GM12892 (cell line): ENCODE measurements around the gene PROCA1.
A peak's percentile ranks its signal among the peaks of the same experiment; 100 is the strongest.
"Not testable (repeated sequence)": the region's sequence is repeated elsewhere in the genome, so short reads cannot be mapped to it uniquely, and the experiment has no call there.

Experiments used
- DNase-seq: peaks from one replicate; pipeline ENCODE4 v3.0.0; 2011; ENCODE audit not compliant: insufficient read length
- FAIRE-seq: peaks from 2 replicates; lab custom pipeline; 2011; peaks lifted over from hg19 to GRCh38; lab: Jason Lieb, UNC
- POLR2A ChIP-seq: IDR thresholded peaks from 2 replicates; pipeline ENCODE4 v1.6.1; 2011; ENCODE audit warnings: low read depth, low read length, control low read depth
- POLR2AphosphoS5 ChIP-seq: IDR thresholded peaks from 2 replicates; pipeline ENCODE4 v1.6.1; 2011; ENCODE audit warnings: low read depth, low read length, control low read depth
- TAF1 ChIP-seq: IDR thresholded peaks from 2 replicates; pipeline ENCODE4 v1.6.1; 2011; ENCODE audit warnings: low read depth, mild to moderate bottlenecking, control low read depth, low read length, borderline replicate concordance

Gene PROCA1

GRCh38 chr17:28728364-28729200, 16.9 kb upstream of the PROCA1 start, which contains the start of gene NEK8:
TSS of gene NEK8 (plus strand) at chr17:28728788. CDS start at chr17:28728814, 26 bp downstream.
- TF ChIP-seq TAF1 (peak; percentile 41; the same call in 1 of the 2 replicates), POLR2AphosphoS5 (peak; percentile 8; the same call in 1 of the 2 replicates), POLR2A (peak; percentile 62; the same call in 1 of the 2 replicates)
- DNase-seq (peak; percentile 80), FAIRE-seq (peak; percentile 95)

- no peak; the same call in 1 of the 2 replicates for TF ChIP-seq POLR2A
- no peak for TF ChIP-seq TAF1
- no peak for TF ChIP-seq POLR2AphosphoS5
- DNase-seq (peak; percentile 80), FAIRE-seq (peak; percentile 85)
Measured at GRCh38 chr17:28726627-28727491, 15.2 kb upstream of the PROCA1 start.

- no peak for FAIRE-seq
Measured at GRCh38 chr17:28726226-28726626, 14.5 kb upstream of the PROCA1 start, which contains the start of gene TLCD1. TSS of gene TLCD1 (minus strand) at chr17:28726233. CDS start at chr17:28726097, 136 bp downstream.

GRCh38 chr17:28725660-28726225, 14.1 kb upstream of the PROCA1 start:
- TF ChIP-seq POLR2AphosphoS5 (peak; percentile 4), POLR2A (peak; percentile 1; the same call in 1 of the 2 replicates), TAF1 (no peak; the same call in 1 of the 2 replicates)
- peak; percentile 36 for FAIRE-seq
- no peak for DNase-seq

More at GRCh38 chr17:28726226-28726626, 14.5 kb upstream of the PROCA1 start, which contains the start of gene TLCD1:
- TF ChIP-seq POLR2A = no peak
- TF ChIP-seq TAF1 = no peak
- TF ChIP-seq POLR2AphosphoS5 = no peak
- DNase-seq = peak; percentile 75

- TF ChIP-seq POLR2A = peak; percentile 86
- TF ChIP-seq POLR2AphosphoS5 = peak; percentile 95
- TF ChIP-seq TAF1 = no peak
- DNase-seq = no peak
- peak; percentile 81 for FAIRE-seq
Measured at GRCh38 chr17:28725166-28725659, 13.5 kb upstream of the PROCA1 start.

- TF ChIP-seq TAF1 = no peak
- no peak for TF ChIP-seq POLR2AphosphoS5
- no peak for TF ChIP-seq POLR2A
- FAIRE-seq (no peak), DNase-seq (no peak)
Measured at GRCh38 chr17:28724500-28725165, 12.9 kb upstream of the PROCA1 start.

- not testable (repeated sequence) for FAIRE-seq, DNase-seq
- peak; percentile 24; the same call in 1 of the 2 replicates for TF ChIP-seq POLR2A
Measured at GRCh38 chr17:28723836-28724499, 12.3 kb upstream of the PROCA1 start.

- FAIRE-seq (no peak), DNase-seq (no peak)
- no peak for TF ChIP-seq POLR2A
- TF ChIP-seq POLR2AphosphoS5 = no peak
- no peak for TF ChIP-seq TAF1
Measured at GRCh38 chr17:28723159-28723835, 11.6 kb upstream of the PROCA1 start.

GRCh38 chr17:28722417-28723158, 10.9 kb upstream of the PROCA1 start:
- TF ChIP-seq POLR2A = no peak
- TF ChIP-seq POLR2AphosphoS5 = peak; percentile 68; the same call in 1 of the 2 replicates
- no peak for TF ChIP-seq TAF1
- DNase-seq (no peak), FAIRE-seq (no peak)

GRCh38 chr17:28720997-28721329, 9.3 kb upstream of the PROCA1 start:
- not testable (repeated sequence) for DNase-seq

More at GRCh38 chr17:28720997-28721329, 9.3 kb upstream of the PROCA1 start:
- FAIRE-seq = not testable (repeated sequence)
